ENCODE results near the gene OVOL1.

OVOL1 gene

GRCh38 chr11:65790902-65791650 is 4.2 kb downstream of the OVOL1 start:
- no peak for DNase-seq (ENCODE audit: low read depth in 4 of 4, low spot score in 1 of 4)

DNA sequence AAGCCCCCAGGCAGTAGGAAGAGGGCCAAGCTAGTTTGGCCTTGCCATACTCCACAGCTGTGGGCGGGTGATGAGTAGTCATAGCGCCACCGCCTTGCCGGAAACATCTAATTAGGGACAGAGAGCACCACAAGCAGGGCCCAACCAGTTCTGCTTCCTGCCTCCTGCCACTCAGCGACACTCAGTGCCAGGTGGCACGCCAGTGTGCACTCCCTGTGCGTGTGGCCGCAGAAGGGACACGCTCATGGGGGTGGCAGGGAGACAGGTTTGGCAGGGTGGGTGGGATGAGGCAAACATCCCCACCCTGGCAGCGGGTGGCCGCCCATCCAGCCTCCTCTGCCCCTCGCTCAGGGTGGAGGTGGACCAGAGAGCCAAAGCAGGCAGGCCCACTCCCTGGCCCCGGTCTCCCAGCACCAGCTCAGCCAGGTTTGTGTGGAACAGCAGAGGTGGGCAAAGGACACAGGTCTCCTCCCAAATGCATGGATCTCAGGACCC is 4.9 kb downstream of the OVOL1 start:
- DNase-seq (ENCODE audit: low read depth in 4 of 4, low spot score in 1 of 4): peak in 1 of 4 experiments; percentile 55

DNA sequence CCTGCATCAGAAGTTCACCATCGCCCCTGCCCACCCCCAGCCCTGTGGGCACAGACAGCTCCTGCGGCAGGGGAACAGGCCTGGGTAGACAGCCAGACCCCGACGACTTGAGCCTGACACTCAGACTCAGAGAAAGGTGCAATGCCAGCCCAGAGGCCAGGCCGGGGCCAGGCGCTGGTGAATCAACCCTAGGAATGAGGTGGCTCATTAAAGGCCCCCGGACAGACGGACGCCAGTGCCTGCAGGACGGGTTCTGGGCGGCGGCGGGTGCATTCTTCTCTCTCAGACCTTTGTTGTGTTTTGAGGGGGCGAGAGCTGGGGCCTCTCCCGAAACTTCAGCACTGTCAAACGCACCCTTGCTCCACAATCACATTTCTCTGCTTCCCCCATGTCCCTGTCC is 5.6 kb downstream of the OVOL1 start:
- no peak for DNase-seq (ENCODE audit: low read depth in 4 of 4, low spot score in 1 of 4)

DNA sequence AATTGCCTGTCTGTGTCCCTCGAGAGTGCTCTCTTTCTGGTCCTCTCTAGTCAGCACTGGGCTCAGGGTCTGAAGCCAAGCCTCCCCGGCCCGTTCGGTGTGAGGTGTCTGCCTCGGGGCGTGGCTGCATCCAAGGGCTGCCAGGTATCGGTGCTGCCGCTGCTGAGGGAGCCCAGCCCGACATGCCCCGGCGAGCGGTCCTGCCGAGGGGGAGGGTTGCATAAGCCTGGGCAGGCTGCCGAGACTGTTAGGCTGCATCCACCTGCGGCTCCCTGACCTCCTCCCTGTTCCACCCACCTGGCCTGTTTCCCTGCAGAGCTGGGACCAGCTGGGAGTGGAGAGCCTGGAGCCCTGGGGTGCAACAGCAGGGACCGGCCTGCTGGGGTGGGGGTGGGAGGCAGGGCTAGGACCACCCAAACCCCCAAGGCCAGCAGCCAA is 6.3 kb downstream of the OVOL1 start:
- no peak for DNase-seq (ENCODE audit: low read depth in 4 of 4, low spot score in 1 of 4)

DNA sequence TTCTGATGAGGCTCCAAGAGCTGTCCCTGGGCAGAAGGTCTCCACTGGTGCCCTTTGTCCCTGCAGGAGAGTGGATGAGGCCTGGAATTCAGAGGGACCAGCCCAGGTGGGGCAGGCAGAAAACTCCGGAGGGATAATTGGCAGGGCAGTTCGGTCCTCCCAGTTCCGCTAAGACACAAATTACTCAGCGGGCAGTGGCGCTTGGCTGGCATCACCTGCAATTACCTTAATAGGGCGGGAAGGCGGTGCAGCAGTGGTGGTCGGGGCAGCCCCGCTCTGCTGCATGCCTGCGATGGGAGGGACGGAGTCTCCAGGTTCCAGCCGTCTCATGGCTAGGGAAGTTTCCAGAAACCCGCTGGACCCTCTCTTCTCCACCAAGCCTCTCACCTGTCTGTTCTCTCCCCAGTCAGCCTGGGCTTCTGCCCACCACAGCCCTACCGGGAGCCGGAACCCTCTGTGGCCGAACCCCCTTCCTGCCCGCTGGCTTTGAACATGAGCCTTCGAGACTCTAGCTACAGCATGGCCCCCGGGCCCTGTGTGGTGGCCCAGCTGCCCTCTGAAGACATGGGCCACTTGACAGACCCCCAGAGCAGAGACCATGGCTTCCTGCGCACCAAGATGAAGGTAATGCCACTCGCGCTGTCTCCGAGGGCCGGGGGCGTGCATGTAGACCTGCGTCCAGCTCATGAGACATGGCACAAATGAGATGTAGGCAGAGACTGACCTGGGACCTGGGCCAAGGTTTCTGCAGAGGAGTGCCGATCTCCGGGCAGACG is 7.0 kb downstream of the OVOL1 start:
- DNase-seq (ENCODE audit: low read depth in 4 of 4, low spot score in 1 of 4): no peak

DNA sequence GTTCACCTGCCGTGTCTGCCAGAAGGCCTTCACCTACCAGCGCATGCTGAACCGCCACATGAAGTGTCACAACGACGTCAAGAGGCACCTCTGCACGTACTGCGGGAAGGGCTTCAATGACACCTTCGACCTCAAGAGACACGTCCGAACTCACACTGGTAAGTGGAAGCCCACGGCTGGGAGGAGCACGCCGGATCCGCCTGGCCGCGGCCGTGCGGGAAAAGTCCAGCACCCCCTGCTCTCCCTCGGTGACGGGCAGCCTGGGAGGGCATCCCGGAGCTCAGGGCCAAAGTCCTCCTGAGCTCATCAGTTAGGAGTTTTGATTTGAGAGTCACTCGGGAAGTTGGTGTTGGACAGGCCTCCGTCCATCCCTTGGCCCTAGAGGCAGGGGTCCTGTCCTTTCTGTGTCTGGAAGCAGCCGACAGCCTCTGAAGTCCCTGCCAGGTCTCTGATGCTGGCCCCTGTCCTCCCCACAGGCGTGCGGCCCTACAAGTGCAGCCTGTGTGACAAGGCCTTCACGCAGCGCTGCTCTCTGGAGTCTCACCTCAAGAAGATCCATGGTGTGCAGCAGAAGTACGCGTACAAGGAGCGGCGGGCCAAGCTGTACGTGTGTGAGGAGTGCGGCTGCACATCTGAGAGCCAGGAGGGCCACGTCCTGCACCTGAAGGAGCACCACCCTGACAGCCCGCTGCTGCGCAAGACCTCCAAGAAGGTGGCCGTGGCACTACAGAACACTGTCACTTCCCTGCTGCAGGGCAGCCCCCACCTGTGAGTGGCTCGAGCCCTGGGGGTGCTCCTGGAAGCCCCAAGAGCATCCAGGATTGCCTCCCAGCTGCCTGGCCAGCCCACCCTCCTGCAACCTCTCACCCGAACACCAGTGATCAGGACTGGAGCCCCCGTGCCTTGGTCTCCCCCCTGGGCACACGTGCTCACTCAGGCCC is 8.0 kb downstream of the OVOL1 start:
- no peak for DNase-seq (ENCODE audit: low read depth in 4 of 4, low spot score in 1 of 4)

DNA sequence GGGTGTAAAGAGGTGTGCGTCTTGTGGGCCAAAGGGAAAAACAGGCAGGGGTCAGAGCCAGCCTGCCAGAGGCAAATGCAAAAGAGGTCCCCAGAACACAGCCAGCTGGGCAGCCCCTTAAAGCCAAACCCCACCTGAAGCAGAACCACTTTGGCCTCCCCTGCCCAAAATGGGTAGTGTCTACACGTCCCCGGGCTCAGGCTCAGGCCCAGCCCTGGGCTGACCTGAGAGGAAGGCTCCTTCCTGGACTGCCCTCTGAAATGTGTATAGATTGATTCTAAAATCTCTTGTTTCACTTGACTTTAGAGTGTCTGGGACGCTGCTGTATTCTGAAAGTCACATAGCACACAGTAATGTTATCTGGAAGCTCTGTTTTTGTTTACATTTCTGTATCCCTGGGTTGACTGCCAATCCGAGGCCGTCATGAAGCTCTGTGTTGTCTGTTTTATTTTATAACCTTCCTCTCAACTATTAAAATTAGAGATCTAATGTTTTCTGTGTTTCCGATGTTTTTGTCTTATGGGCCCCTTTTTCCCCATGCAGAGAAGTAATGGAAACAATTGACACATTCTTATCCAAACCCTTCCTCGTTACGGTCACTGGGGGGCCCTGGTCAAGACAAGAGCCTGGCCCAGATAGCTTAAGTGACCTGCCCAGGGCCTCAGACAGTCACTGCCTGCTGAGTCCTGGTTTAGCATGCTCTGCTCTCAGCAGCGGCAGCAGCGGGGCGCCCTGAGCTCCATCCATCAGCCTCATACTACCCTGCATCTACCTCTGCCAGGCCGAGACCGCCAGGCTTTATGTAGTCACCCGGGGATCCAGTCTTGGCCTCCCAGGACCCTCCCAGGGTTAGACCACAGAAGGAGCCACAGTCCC is 10.1 kb downstream of the OVOL1 start:
- DNase-seq (ENCODE audit: low read depth in 4 of 4, low spot score in 1 of 4): no peak

- no peak for DNase-seq (ENCODE audit: low read depth in 4 of 4, low spot score in 1 of 4)
Measured at GRCh38 chr11:65797711-65798110, 10.8 kb downstream of the OVOL1 start.

- DNase-seq (ENCODE audit: low read depth in 4 of 4, low spot score in 1 of 4): no peak
Measured at GRCh38 chr11:65798882-65799281, 12.0 kb downstream of the OVOL1 start.

DNA sequence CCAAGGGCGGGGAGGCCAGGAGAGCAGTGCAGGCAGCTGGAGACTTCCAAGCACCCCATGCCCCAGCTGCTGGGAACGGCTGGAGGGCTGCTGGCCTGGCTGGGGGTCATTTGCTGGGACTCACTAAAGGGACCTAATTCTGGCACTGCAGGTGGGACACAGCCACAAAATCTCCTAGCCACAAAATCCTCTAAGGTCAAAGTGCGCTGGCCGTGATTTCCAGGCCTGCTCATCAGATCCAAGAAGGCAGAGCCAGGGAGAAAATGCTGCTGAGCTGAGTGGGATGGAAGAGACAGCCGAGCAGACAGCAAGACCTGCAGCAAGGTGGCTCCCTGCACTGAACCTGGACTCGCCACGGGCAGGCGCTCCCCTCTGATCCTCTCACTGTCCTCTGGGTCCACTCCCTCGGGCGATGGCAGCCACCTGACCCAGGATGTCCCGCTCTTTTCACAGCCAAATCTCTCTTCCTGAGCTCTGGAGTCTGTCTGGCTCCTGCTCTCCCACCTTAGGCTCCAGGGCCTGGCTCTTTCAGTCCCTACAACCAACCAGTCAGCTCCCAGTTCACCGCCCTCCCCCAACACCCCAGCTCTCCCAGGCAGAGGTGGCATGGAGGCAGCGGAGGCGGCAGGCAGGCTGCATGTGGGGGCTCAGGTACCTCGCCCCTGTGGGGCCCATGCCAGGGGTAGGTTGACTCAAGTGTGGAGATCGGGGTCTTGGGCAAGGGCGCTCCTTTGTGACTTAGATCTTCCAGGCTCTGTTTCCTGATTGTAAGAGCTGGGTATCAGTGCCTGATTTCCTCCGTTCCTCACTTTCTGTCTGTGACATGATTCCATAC is 14.5 kb downstream of the OVOL1 start:
- DNase-seq (ENCODE audit: low read depth in 4 of 4, low spot score in 1 of 4): no peak

DNA sequence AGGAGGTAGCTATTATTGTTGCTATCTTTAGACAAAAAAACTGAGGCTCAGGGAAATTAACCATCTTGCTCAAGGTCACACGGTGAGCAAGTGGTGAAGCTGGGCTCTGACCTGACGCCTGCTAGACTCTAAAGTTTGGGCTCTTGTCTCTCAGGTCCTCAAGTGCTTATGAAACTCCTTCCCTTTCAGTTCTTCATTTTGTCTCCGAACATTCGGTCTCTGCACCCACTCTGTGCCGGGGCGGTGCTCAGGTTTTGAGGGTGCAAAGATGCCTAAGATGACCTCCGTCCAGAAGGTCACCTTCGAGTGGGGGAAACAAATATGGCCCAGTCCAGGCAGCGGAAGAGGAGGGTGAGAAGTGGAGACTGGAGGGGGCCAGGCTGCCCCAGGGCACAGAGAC is 16.0 kb downstream of the OVOL1 start:
- no peak for DNase-seq (ENCODE audit: low read depth in 4 of 4, low spot score in 1 of 4)

- no peak for DNase-seq (ENCODE audit: low read depth in 4 of 4, low spot score in 1 of 4)
Measured at GRCh38 chr11:65803797-65804492, 17.1 kb downstream of the OVOL1 start.

GRCh38 chr11:65806979-65807378 is 20.1 kb downstream of the OVOL1 start:
- no peak for DNase-seq (ENCODE audit: low read depth in 4 of 4, low spot score in 1 of 4)

GRCh38 chr11:65808744-65809341 is 22.0 kb downstream of the OVOL1 start:
- DNase-seq (ENCODE audit: low read depth in 4 of 4, low spot score in 1 of 4): no peak

- no peak for DNase-seq (ENCODE audit: low read depth in 4 of 4, low spot score in 1 of 4)
Measured at GRCh38 chr11:65809496-65809895, 22.6 kb downstream of the OVOL1 start.

DNA sequence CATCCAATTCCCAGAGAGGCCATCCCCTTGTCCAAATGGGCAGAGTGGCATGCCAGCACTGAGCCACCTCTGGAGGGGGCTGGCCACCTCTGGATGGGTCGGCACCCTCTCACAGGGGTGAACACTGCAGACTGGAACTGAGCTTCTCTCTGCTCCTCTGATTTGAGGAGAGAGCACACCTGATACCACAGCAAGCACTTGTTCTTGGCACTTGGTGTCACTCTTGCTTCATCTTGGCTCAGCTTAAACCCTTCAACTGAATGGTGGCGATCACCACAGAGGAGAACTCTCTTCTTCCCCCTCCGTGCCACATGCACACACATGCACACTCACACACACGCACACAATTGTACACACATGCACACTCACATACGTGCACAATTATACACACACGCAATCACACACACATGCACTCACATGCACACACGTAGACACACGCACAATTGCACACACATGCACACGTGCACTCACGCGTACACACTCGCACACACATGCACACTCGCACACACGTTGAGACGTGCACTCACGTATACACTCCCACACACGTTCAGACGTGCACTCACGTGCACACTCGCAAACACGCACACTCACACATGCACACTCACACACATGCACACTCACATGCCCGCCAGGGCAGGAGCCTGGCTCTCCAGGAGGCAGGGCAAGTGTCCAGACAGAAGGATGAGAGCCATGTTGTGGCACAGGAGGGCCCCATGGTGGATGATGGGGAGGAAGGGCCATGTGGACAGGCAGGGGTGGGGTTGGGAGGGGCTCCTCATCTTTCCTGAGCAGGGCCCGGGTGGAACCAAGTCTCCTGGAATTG is 23.4 kb downstream of the OVOL1 start:
- DNase-seq (ENCODE audit: low read depth in 4 of 4, low spot score in 1 of 4): no peak

DNA sequence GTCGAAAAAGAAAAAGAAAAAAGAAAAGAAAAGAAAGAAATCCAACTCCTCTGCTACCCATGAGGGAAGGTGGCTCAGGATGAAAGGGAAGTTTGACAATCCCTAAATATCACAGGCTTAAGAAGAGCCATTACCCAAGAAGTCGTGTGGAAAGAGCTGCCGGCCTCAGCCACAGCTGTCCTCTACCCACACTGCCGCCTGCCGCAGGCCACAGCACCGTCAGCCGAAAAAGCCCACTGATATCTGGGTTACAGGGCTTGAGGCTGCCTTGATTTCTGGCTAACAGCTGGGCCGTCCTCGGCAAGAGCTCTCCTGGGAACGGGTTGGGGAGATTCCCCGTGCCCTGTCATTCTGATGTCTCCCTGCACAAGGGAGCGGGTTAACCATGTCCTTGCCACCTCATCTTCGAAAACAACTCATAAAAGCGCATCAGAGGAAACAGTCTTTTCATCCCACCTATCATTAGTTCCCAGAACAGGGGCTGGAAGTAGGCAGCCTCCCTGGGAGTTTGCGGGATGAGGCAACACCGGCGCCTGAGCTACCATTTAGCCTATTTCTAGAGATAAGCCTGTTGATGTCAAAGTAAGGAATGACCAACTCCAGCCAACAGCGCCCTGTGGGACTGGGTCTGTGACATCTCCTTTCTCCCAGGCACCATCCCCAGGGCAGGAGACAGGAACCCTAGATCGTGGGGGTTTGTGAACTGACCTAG is 25.1 kb downstream of the OVOL1 start:
- DNase-seq (ENCODE audit: low read depth in 4 of 4, low spot score in 1 of 4): no peak

Data from stimulated activated CD4-positive, alpha-beta T cell treated with anti-CD3 and anti-CD28 coated beads, Interleukin-1b, Interleukin-23, amount 100 ng/mL, for 24 hours (primary cell).